Epithelial cell of esophagus (primary cell): ENCODE measurements around the gene ZEB2.

Experiments
- DNase-seq: peaks from one replicate; pipeline ENCODE4 v3.0.0; 2010; ENCODE audit warnings: low read depth
- H3K4me3 ChIP-seq: 2 replicates; pipeline ENCODE4 v1.5.1; 2011; ENCODE audit warnings: mild to moderate bottlenecking, low read length, control low read depth
- TF ChIP-seq, protein P1 (sequence below): IDR thresholded peaks from 2 replicates; pipeline ENCODE4 v1.5.1; 2011; ENCODE audit warnings: low read depth, mild to moderate bottlenecking, low read length, control low read depth, inconsistent platforms; ENCODE audit not compliant: insufficient read depth; ENCODE audit errors: missing control alignments

Gene ZEB2

DNA sequence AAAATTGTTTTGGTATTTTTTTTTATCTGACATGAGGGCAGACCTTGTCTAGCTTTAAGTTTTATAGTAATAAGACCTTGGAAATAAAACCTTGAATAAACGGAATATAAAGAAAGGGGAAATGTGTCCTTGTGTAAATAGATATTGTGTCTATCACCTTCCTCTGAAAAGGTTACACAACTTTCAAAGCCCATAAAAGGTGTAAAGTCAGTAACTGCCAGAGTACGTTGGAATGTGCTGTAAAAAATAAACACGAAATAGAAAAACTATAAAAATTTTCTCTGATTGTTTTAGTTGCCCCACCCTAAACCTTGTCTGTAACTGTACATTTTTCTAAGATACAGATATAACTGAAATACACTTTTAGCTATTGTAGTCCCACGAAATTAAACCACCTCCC lies 82.3 kb downstream of the ZEB2 start:
- no peak overlapping the region for H3K4me3 ChIP-seq
- TF ChIP-seq, protein P1, sequence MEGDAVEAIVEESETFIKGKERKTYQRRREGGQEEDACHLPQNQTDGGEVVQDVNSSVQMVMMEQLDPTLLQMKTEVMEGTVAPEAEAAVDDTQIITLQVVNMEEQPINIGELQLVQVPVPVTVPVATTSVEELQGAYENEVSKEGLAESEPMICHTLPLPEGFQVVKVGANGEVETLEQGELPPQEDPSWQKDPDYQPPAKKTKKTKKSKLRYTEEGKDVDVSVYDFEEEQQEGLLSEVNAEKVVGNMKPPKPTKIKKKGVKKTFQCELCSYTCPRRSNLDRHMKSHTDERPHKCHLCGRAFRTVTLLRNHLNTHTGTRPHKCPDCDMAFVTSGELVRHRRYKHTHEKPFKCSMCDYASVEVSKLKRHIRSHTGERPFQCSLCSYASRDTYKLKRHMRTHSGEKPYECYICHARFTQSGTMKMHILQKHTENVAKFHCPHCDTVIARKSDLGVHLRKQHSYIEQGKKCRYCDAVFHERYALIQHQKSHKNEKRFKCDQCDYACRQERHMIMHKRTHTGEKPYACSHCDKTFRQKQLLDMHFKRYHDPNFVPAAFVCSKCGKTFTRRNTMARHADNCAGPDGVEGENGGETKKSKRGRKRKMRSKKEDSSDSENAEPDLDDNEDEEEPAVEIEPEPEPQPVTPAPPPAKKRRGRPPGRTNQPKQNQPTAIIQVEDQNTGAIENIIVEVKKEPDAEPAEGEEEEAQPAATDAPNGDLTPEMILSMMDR = no peak
- no peak for DNase-seq

DNA sequence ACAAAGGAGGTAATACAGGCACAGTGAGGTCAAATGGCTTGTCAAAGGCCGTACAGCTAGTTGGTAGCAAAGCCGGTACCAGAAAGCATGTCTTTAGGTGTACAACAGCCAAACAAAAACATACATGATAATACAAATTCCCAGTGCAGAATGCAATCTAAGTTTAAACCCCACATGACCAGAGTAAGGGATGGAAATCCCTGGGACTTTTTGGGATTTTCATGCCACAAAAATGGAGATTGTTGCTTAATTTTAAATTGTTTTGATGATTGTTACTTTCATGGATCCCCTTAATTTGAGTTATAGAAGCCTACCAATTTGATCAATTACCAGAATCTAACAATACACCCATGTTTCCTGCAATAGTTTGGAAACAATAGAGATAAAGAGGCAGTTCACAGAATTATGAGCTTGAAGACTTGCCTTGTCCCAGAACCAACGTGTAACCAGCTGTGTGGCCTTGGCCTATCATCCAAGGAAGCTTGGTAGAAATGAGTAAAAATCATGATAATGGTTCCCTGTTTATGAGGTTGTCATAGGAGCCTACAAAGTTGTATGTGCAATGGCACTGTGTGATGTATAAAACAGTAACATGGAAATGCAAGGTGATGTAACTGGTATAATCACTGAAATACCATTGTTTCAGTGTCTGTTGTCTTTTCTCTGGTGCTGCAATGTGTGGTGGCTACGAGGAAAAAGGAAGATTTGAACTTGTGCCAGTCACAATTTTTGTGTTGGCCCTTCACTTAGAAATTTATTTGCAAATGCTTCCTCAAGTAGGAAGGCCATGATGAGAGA lies 85.3 kb downstream of the ZEB2 start:
- no peak overlapping the region for H3K4me3 ChIP-seq
- TF ChIP-seq, protein P1 = no peak

DNA sequence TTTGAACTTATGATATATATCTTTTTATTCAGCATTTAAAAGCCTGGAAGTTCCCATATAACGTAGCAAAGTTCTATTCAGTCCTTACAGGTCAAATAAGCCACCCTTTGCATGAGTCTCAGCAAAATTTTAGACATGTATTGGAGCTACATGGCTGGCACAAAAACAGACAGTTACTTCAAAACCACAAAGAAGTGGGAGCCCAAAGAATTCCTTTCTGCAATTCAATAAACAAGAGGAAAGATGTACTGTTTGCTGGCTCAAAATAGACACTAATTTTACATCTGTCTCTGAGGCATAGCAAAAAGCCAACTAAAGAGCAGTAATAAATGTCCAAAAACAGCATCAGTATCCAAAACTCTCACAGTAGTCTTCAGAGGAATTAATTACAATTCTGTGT lies 87.0 kb downstream of the ZEB2 start:
- TF ChIP-seq, protein P1 = no peak
- H3K4me3 ChIP-seq = no peak overlapping the region
- DNase-seq = no peak

More for the DNA sequence above, 85.3 kb downstream of the ZEB2 start:
- no peak for DNase-seq

DNA sequence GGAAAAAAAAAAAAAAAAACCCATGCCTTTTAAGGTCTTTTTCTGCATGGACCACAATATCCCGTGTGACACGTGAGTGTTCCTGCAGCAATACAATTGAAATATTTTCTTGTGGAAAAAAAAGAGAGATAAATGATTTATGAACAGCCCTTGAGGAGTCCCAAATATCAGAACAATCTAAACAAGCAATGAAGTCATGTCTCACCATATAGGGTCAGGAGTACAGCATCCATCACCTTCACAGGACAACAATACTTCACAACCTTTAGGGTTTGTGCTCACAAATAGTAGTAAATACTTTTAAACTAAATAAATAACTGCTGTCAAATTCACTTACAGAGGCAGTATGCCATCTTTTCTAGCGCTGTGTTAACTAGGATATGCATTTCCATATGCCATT lies 87.9 kb downstream of the ZEB2 start:
- TF ChIP-seq, protein P1 = no peak
- no peak overlapping the region for H3K4me3 ChIP-seq
- no peak for DNase-seq

DNA sequence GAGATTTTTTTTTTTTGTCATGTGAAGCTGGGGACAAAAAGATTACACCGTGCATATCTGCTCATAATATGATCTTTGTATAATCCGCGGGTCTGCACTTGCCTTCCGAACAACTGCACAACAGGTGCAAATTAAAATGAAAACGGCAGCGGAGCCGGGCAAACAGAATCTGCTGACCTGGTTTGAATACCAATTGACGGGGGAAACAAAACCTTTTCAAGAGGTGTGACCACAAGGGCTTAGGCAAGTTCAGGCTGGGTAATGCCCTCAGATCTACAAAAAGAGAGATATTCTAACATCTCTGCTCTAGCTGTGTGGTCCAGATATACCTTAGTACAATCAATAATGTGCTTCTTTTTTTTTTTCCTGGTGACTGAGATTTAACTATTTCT lies 88.5 kb downstream of the ZEB2 start:
- TF ChIP-seq, protein P1 = no peak
- DNase-seq = no peak
- H3K4me3 ChIP-seq = no peak overlapping the region

DNA sequence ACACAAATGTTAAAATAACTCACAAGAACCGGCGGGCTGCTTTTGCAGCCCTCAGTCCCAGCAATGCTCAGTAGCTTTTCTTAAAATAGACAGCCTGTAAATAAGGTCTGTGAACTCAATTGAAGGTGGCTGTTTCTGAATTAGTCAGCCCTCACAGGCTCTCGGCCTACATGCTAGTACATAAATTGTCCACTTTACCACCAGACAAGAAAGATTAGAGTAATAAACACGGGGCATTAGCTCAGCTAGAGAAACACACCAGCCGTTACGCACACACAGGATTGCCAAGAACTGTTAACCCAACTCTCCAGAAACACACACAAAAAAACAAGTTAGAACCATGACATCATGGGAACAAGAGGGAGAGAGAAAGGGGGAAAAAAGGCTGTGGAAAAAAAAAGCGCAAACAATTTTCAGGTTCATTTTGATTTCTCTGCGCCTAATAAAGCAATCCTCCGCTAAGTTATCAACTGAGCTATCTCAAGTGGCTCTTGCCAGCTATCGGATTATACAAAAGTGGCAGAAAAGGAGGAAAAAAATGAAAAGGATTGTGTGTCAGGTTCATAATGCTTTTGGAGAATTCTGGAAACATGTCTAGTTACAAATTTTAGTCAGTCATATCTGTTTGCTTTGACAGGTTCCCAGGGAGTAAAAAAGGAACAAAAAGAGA lies 89.1 kb downstream of the ZEB2 start:
- TF ChIP-seq, protein P1 = no peak
- DNase-seq = no peak
- no peak overlapping the region for H3K4me3 ChIP-seq
